GM18511 (cell line): ENCODE data around the gene CDH23.

ENCODE experiments used
- ATAC-seq: cut with Tn5 transposase; IDR thresholded peaks from one replicate; pipeline ENCODE4 v1.9.1; 2021; ENCODE audit warnings: mild to moderate bottlenecking, moderate library complexity; ENCODE audit not compliant: unreplicated experiment

CDH23 gene

GRCh38 chr10:71746344-71747037, 349.8 kb downstream of the CDH23 start:
- no peak for ATAC-seq

GRCh38 chr10:71747039-71747531, 350.4 kb downstream of the CDH23 start:
- no peak for ATAC-seq

- peak; percentile 50 for ATAC-seq
Measured at GRCh38 chr10:71747551-71748523, 351.1 kb downstream of the CDH23 start.

- ATAC-seq, result peak; percentile 64
Measured at GRCh38 chr10:71748671-71749191, 352.0 kb downstream of the CDH23 start.

GRCh38 chr10:71749396-71749795, 352.7 kb downstream of the CDH23 start:
- ATAC-seq, result no peak

- no peak for ATAC-seq
Measured at GRCh38 chr10:71750124-71750841, 353.6 kb downstream of the CDH23 start.

- ATAC-seq, result no peak
Measured at GRCh38 chr10:71750986-71751385, 354.3 kb downstream of the CDH23 start.

- ATAC-seq, result no peak
Measured at GRCh38 chr10:71751515-71752224, 354.9 kb downstream of the CDH23 start.

GRCh38 chr10:71752391-71753090, 355.8 kb downstream of the CDH23 start:
- ATAC-seq, result no peak

GRCh38 chr10:71753091-71753959, 356.6 kb downstream of the CDH23 start:
- ATAC-seq, result no peak

GRCh38 chr10:71753960-71754505, 357.3 kb downstream of the CDH23 start:
- ATAC-seq, result no peak

GRCh38 chr10:71754562-71754961, 357.8 kb downstream of the CDH23 start:
- no peak for ATAC-seq

GRCh38 chr10:71755179-71755879, 358.6 kb downstream of the CDH23 start:
- no peak for ATAC-seq

GRCh38 chr10:71756311-71757191, 359.8 kb downstream of the CDH23 start:
- no peak for ATAC-seq

GRCh38 chr10:71757399-71757922, 360.7 kb downstream of the CDH23 start:
- no peak for ATAC-seq

- ATAC-seq, result no peak
Measured at GRCh38 chr10:71761105-71761511, 364.4 kb downstream of the CDH23 start.
